K562 (cell line): Measurements from ENCODE around the gene DUSP10. TPM values are rescaled to one million over a fixed set of nuclear protein-coding genes. Genes with fewer than 3 reads are reported as not detected.

Experiments used
- ARID2 ChIP-seq: fragments of 450-650 bp; IDR thresholded peaks from 2 replicates; pipeline ENCODE4 v1.6.1; 2017; ENCODE audit warnings: antibody characterized with exemption, mild to moderate bottlenecking
- ASH1L ChIP-seq: fragments of 450-650 bp; IDR thresholded peaks from 2 replicates; pipeline ENCODE4 v1.6.1; 2018; ENCODE audit warnings: borderline replicate concordance, mild to moderate bottlenecking, low read depth; ENCODE audit not compliant: partially characterized antibody
- E2F6 ChIP-seq, 2 experiments: IDR thresholded peaks; 2 replicates each; pipeline ENCODE4 v1.6.1; 2011; ENCODE audit warnings: borderline replicate concordance in 1 of 2, control low read depth in 1 of 2, low read depth in 1 of 2, low read length in 1 of 2, mild to moderate bottlenecking in 1 of 2, mixed read lengths in 1 of 2, moderate library complexity in 1 of 2; ENCODE audit not compliant: insufficient read depth in 1 of 2, insufficient read length in 1 of 2, poor library complexity in 1 of 2, severe bottlenecking in 1 of 2; ENCODE audit errors: extremely low read depth in 1 of 2
- FOXJ3 ChIP-seq: sonication (generic); formaldehyde crosslinking; IDR thresholded peaks from 2 replicates; pipeline ENCODE4 v1.4.0; 2020; ENCODE audit warnings: mild to moderate bottlenecking, missing genetic modification reagents
- GATAD2B ChIP-seq: fragments of 450-650 bp; IDR thresholded peaks from 2 replicates; pipeline ENCODE4 v1.6.1; 2017; ENCODE audit warnings: mild to moderate bottlenecking, borderline replicate concordance
- HNRNPUL1 ChIP-seq: fragments of 200-400 bp; formaldehyde crosslinking; IDR thresholded peaks from 2 replicates; pipeline ENCODE4 v1.6.1; 2017; ENCODE audit warnings: low read length
- MAZ ChIP-seq, 2 experiments: fragments of 450-650 bp in 1 of 2; sonication (generic) in 1 of 2; formaldehyde crosslinking; IDR thresholded peaks in 1 of 2; conservative IDR thresholded peaks in 1 of 2; 2 replicates each; pipeline versions ENCODE4 v1.4.0 to v1.5.0; 2020; ENCODE audit warnings: mild to moderate bottlenecking in 1 of 2, missing genetic modification reagents in 1 of 2
- MBD2 ChIP-seq: sonication (generic); IDR thresholded peaks from 2 replicates; pipeline ENCODE4 v1.6.1; 2016; ENCODE audit warnings: low read depth, borderline replicate concordance
- NFATC3 ChIP-seq: fragments of 450-650 bp; IDR thresholded peaks from 2 replicates; pipeline ENCODE4 v1.6.1; 2017; ENCODE audit warnings: mild to moderate bottlenecking
- PHB ChIP-seq: fragments of 250-450 bp; sonication (Bioruptor Pico); IDR thresholded peaks from 2 replicates; pipeline ENCODE4 v1.5.0; 2021
- SRSF1 ChIP-seq: fragments of 200-400 bp; formaldehyde crosslinking; IDR thresholded peaks from 2 replicates; pipeline ENCODE4 v1.6.1; 2017; ENCODE audit warnings: mild to moderate bottlenecking, low read depth, low read length, moderate library complexity
- ZNF511 ChIP-seq: sonication (generic); formaldehyde crosslinking; IDR thresholded peaks from 2 replicates; pipeline ENCODE4 v1.8.0; 2022; ENCODE audit warnings: mild to moderate bottlenecking, missing genetic modification reagents
- ZNF586 ChIP-seq: fragments of 450-650 bp; formaldehyde crosslinking; conservative IDR thresholded peaks from 2 replicates; pipeline ENCODE4 v1.4.0; 2020; ENCODE audit warnings: mild to moderate bottlenecking, moderate library complexity
- polyA plus RNA-seq, 8 experiments: library from polyadenylated mRNA; depleted of rRNA in 4 of 8; stranded (reverse) in 5 of 8; unstranded in 3 of 8; fragments of >200 nt; fragmentation: Nextera tagmentation in 2 of 8; fragmentation: Illumina TruSeq in 1 of 8; extraction: Ambion mirVana in 2 of 8; extraction: Trizol in 1 of 8; gene quantifications; 2 replicates each; pipeline versions ENCODE4 v1.2.1 to v1.2.3, GENCODE V29; 2011 to 2014; ENCODE audit warnings: inconsistent platforms in 1 of 8, missing spikeins in 1 of 8
- total RNA-seq, 7 experiments: library from RNA; depleted of rRNA in 6 of 7; stranded (reverse); fragments of >200 nt in 6 of 7; fragmentation: Illumina TruSeq in 2 of 7; extraction: Trizol in 2 of 7; gene quantifications; 2 replicates each; pipeline versions ENCODE4 v1.2.1 to v1.2.3, GENCODE V29; 2011 to 2021; ENCODE audit warnings: low replicate concordance in 1 of 7
- TF ChIP-seq, protein P1 (sequence below): fragments of 250-450 bp; sonication (Bioruptor Pico); IDR thresholded peaks from 2 replicates; pipeline ENCODE4 v1.4.0; 2020
- TF ChIP-seq, protein P2 (sequence below): IDR thresholded peaks from 2 replicates; pipeline ENCODE4 v1.6.1; 2016; ENCODE audit warnings: missing genetic modification characterization, missing compliant biosample characterization
- TF ChIP-seq, protein P3 (sequence below): sonication (generic); formaldehyde crosslinking; IDR thresholded peaks from 2 replicates; pipeline ENCODE4 v1.8.0; 2023; ENCODE audit warnings: mild to moderate bottlenecking, missing genetic modification reagents
- TF ChIP-seq, protein P4 (sequence below): sonication (generic); formaldehyde crosslinking; IDR thresholded peaks from 2 replicates; pipeline ENCODE4 v1.8.1; 2022; ENCODE audit warnings: missing genetic modification reagents
- TF ChIP-seq, protein P5 (sequence below): fragments of 450-650 bp; formaldehyde crosslinking; conservative IDR thresholded peaks from 2 replicates; pipeline ENCODE4 v1.4.0; 2022; ENCODE audit warnings: mild to moderate bottlenecking, missing genetic modification characterization

DUSP10 gene
- total and polyA plus RNA-seq, 9 of the 15 experiments (the other 6 are each of a cell fraction or from before 2014, with no cell fraction given), result 1.7 to 8.3 (median 6.1) TPM

DNA sequence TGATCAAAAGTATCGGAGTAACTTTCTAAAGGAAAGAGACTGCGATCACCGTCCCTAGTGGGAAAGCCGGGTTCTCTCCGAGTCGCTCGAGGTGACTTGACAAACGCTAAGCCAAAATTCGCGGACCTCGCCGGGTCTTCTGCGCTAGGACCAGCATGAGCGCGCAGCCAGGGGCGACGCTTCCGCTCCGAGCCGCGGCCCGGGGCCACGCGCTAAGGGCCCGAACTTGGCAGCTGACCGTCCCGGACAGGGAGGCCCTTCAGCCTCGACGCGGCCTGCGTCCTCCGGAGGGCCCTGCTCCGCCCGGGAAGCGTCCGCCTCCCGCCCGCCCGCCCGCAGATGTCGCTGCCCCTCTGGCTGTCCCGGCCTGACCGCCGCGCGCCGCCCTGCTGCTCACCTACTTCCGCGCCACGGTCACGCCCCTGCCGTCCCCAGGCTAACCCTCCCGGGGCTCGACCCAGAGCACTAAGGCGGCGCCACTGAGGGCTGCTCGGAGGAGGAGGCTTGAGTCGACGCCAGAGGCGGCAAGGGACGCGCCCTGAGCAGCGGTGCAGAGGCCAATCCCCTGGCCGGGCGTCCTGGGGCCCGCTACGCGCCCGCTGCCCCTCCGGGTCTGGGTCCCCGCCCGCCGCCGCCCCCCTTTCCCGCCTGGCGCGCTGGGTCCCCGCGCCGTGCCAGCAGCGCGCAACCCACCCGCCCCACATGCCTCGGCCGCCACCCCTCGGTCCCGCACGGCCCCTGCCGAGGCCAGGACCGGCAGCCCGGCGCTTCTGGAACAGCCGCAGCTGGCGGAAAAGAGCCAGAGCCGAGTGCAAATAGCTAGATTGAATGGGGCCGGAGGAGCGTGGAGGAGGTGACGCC is 896 bp upstream of the DUSP10 start (continued):
- TF ChIP-seq, protein P1, sequence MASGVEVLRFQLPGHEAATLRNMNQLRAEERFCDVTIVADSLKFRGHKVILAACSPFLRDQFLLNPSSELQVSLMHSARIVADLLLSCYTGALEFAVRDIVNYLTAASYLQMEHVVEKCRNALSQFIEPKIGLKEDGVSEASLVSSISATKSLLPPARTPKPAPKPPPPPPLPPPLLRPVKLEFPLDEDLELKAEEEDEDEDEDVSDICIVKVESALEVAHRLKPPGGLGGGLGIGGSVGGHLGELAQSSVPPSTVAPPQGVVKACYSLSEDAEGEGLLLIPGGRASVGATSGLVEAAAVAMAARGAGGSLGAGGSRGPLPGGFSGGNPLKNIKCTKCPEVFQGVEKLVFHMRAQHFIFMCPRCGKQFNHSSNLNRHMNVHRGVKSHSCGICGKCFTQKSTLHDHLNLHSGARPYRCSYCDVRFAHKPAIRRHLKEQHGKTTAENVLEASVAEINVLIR (CRISPR knock-in tag), result no peak
- TF ChIP-seq, protein P2, sequence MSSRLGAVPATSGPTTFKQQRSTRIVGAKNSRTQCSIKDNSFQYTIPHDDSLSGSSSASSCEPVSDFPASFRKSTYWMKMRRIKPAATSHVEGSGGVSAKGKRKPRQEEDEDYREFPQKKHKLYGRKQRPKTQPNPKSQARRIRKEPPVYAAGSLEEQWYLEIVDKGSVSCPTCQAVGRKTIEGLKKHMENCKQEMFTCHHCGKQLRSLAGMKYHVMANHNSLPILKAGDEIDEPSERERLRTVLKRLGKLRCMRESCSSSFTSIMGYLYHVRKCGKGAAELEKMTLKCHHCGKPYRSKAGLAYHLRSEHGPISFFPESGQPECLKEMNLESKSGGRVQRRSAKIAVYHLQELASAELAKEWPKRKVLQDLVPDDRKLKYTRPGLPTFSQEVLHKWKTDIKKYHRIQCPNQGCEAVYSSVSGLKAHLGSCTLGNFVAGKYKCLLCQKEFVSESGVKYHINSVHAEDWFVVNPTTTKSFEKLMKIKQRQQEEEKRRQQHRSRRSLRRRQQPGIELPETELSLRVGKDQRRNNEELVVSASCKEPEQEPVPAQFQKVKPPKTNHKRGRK (tag), result no peak
- TF ChIP-seq, protein P3, sequence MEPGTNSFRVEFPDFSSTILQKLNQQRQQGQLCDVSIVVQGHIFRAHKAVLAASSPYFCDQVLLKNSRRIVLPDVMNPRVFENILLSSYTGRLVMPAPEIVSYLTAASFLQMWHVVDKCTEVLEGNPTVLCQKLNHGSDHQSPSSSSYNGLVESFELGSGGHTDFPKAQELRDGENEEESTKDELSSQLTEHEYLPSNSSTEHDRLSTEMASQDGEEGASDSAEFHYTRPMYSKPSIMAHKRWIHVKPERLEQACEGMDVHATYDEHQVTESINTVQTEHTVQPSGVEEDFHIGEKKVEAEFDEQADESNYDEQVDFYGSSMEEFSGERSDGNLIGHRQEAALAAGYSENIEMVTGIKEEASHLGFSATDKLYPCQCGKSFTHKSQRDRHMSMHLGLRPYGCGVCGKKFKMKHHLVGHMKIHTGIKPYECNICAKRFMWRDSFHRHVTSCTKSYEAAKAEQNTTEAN (CRISPR knock-in tag), result no peak
- TF ChIP-seq HNRNPUL1 (no peak), MBD2 (no peak), E2F6 (IDR thresholded peaks at IDR 0.05; ENCODE audit: borderline replicate concordance in 1 of 2, extremely low read depth in 1 of 2, insufficient read depth in 1 of 2, insufficient read length in 1 of 2, low read depth in 1 of 2, low read length in 1 of 2, poor library complexity in 1 of 2, severe bottlenecking in 1 of 2) (peak; percentile 73 to 77), ZNF511 (CRISPR knock-in tag) (peak; percentile 73; the same call in 1 of the 2 replicates), FOXJ3 (CRISPR knock-in tag) (no peak), MAZ (CRISPR knock-in tag; conservative IDR thresholded peaks at IDR 0.05 in 1 of 2, IDR thresholded peaks at IDR 0.05 in 1 of 2) (peak; percentile 20 to 45; a peak in 3 of 4 replicates), ASH1L (no peak), ARID2 (no peak), GATAD2B (peak; percentile 43; the same call in 1 of the 2 replicates), PHB (CRISPR knock-in tag) (no peak), ZNF586 (CRISPR knock-in tag) (no peak), SRSF1 (no peak), NFATC3 (no peak)
- TF ChIP-seq, protein P4, sequence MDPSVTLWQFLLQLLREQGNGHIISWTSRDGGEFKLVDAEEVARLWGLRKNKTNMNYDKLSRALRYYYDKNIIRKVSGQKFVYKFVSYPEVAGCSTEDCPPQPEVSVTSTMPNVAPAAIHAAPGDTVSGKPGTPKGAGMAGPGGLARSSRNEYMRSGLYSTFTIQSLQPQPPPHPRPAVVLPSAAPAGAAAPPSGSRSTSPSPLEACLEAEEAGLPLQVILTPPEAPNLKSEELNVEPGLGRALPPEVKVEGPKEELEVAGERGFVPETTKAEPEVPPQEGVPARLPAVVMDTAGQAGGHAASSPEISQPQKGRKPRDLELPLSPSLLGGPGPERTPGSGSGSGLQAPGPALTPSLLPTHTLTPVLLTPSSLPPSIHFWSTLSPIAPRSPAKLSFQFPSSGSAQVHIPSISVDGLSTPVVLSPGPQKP (CRISPR knock-in tag), result no peak
- TF ChIP-seq, protein P5, sequence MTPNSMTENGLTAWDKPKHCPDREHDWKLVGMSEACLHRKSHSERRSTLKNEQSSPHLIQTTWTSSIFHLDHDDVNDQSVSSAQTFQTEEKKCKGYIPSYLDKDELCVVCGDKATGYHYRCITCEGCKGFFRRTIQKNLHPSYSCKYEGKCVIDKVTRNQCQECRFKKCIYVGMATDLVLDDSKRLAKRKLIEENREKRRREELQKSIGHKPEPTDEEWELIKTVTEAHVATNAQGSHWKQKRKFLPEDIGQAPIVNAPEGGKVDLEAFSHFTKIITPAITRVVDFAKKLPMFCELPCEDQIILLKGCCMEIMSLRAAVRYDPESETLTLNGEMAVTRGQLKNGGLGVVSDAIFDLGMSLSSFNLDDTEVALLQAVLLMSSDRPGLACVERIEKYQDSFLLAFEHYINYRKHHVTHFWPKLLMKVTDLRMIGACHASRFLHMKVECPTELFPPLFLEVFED, result no peak
